Measurements from ENCODE around the gene PLPPR5. TPM values are rescaled to one million over a fixed set of nuclear protein-coding genes. Genes with fewer than 3 reads are reported as not detected.

PLPPR5 gene
- total RNA-seq, 2 donors from 2014 or later: not detected

DNA sequence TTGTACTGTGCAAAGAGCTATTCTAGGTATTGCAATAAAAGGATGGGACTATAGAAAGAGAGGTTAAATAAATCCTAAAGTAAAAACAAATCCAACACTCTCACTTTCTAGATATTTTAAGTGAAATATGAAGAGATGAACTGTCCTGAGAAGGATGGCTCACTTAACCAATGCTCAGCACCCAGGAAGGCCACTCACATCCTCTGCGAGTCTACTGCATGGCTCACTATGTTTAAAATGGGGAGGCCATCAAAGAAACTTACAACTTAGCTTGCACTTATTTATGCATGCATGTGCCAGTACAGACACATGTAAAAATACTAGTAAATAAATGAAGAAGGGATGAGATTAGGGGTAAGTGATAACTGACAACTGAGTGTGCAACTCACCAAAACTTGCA lies 37.5 kb downstream of the PLPPR5 start:
- Histone ChIP-seq H3K9me3 (no peaks in the 10 kb centered on the region), H3K4me1 (no peaks in the 10 kb centered on the region), H3K36me3 (no peaks in the 10 kb centered on the region), H3K27me3 (no peaks in the 10 kb centered on the region), H3K4me3 (no peak overlapping the region), H3K27ac (no peak overlapping the region)
- TF ChIP-seq, protein P1, sequence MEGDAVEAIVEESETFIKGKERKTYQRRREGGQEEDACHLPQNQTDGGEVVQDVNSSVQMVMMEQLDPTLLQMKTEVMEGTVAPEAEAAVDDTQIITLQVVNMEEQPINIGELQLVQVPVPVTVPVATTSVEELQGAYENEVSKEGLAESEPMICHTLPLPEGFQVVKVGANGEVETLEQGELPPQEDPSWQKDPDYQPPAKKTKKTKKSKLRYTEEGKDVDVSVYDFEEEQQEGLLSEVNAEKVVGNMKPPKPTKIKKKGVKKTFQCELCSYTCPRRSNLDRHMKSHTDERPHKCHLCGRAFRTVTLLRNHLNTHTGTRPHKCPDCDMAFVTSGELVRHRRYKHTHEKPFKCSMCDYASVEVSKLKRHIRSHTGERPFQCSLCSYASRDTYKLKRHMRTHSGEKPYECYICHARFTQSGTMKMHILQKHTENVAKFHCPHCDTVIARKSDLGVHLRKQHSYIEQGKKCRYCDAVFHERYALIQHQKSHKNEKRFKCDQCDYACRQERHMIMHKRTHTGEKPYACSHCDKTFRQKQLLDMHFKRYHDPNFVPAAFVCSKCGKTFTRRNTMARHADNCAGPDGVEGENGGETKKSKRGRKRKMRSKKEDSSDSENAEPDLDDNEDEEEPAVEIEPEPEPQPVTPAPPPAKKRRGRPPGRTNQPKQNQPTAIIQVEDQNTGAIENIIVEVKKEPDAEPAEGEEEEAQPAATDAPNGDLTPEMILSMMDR (IDR thresholded peaks at IDR 0.05): no peak
- no peak for DNase-seq (ENCODE audit: low spot score)

DNA sequence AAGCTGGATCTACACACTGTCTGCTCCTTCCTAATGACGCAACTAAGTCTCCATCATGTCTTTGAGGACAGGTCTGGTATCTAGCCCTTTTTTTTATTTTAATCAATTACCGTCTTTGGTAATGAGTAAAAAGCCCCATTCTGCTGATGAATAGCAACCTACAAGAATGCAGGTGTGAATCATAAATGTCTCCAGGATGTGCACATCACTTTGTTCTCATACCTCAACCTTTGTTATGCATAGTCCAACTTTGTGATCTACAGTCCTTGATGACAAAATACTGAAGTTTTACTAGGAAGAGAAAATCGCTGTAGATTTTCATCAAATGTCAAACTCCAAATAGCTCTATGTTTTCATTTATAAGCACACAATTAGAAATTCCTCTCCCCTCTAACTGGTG lies 39.3 kb downstream of the PLPPR5 start:
- H3K4me1 ChIP-seq: no peaks in the 10 kb centered on the region
- no peak for DNase-seq (ENCODE audit: low spot score)
- H3K36me3 ChIP-seq: no peaks in the 10 kb centered on the region
- H3K9me3 ChIP-seq: no peaks in the 10 kb centered on the region
- no peaks in the 10 kb centered on the region for H3K27me3 ChIP-seq
- H3K4me3 ChIP-seq: no peak overlapping the region
- TF ChIP-seq, protein P1 (IDR thresholded peaks at IDR 0.05): no peak
- no peak overlapping the region for H3K27ac ChIP-seq

GRCh38 chr1:98964198-98964597 lies 40.5 kb downstream of the PLPPR5 start:
- Histone ChIP-seq H3K36me3 (no peaks in the 10 kb centered on the region), H3K4me3 (no peak overlapping the region), H3K27me3 (no peaks in the 10 kb centered on the region), H3K27ac (no peak overlapping the region), H3K9me3 (no peaks in the 10 kb centered on the region), H3K4me1 (no peaks in the 10 kb centered on the region)
- TF ChIP-seq, protein P1 (IDR thresholded peaks at IDR 0.05): no peak
- no peak for DNase-seq (ENCODE audit: low spot score)

DNA sequence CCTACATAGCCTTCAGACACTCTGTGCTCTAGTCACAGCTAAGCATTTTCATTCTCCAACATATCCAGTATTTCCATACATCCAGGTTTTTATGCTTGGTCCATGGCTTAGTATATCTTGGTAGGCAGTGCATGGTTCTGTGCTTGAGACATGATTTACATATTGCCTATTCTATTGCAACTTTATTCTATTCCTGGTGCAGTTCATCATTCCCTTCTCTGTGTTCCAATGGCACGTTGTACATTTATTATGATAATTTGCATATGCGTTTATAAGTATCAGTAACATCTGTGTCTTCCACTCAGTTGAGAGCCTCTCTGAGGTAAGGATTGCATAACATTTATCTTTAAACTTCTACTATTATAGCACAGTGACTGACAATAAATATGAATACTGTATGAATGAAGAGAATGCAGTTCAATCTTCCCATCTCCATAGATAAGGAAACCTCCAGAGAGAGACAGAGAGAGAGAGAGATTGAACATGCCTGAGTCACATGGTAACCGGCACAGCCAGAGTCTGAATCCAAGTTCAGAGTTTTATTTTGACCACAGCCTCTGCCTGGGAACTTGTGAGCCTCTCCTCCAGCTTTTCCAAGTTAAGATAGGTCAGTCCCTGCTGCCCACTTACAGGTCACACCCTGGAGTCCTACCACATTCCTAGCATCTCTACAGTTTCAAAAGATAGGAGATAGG lies 41.5 kb downstream of the PLPPR5 start:
- DNase-seq (ENCODE audit: low spot score): no peak
- TF ChIP-seq, protein P1 (IDR thresholded peaks at IDR 0.05): no peak
- H3K4me3 ChIP-seq: no peak overlapping the region
- no peaks in the 10 kb centered on the region for H3K27me3 ChIP-seq
- H3K27ac ChIP-seq: no peak overlapping the region
- no peaks in the 10 kb centered on the region for H3K36me3 ChIP-seq
- H3K9me3 ChIP-seq: no peaks in the 10 kb centered on the region
- H3K4me1 ChIP-seq: no peaks in the 10 kb centered on the region

DNA sequence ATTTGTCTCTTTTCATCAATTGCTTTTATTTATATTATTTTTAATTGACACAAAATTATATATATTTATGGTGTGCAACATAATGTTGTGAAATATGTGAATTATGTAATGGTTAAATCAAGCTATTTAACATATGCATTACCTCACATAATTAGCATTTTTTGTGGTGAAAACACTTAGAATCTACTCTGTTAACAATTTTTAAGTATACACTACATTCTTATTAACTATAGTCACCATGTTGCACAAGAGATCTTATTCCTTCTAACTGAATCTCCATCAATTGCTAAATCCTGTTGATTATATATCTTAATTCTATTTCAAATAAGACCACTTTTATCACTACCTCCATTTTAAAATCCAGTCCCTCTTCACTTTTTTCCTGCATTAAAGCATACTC lies 42.5 kb downstream of the PLPPR5 start:
- H3K27ac ChIP-seq: no peak overlapping the region
- no peaks in the 10 kb centered on the region for H3K27me3 ChIP-seq
- TF ChIP-seq, protein P1 (IDR thresholded peaks at IDR 0.05): no peak
- no peaks in the 10 kb centered on the region for H3K9me3 ChIP-seq
- H3K4me1 ChIP-seq: no peaks in the 10 kb centered on the region
- no peak for DNase-seq (ENCODE audit: low spot score)
- H3K36me3 ChIP-seq: no peaks in the 10 kb centered on the region
- no peak overlapping the region for H3K4me3 ChIP-seq

DNA sequence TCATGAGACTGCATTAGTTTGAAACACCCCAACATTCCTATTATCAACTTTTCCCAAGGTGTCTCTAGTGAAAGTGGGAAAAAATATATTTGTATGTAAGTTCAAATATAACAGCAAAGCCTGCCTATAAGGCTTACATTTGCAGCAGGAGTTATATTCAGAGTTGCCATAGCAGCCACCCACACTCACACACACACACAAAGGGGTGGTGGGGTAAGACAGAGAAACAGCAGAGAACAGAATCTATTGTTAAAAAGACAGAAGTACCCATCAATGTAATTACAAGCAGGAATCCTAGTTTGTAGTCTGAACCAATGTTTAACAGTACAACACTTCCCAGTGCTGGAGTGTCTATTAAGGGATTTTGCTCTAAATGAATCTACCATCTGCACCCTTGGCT lies 55.0 kb downstream of the PLPPR5 start:
- Histone ChIP-seq H3K27ac (no peak overlapping the region), H3K27me3 (no peaks in the 10 kb centered on the region), H3K36me3 (no peaks in the 10 kb centered on the region), H3K4me1 (no peaks in the 10 kb centered on the region), H3K9me3 (no peaks in the 10 kb centered on the region), H3K4me3 (no peak overlapping the region)
- TF ChIP-seq, protein P1 (IDR thresholded peaks at IDR 0.05): no peak
- no peak for DNase-seq (ENCODE audit: low spot score)
